Body of pancreas (tissue), 4 donors: ENCODE results near the gene C6orf47.

Experiments used
- CTCF ChIP-seq, 7 experiments: fragments of 450-650 bp in 4 of 7; fragments of 200-600 bp in 3 of 7; sonication (generic) in 3 of 7; IDR thresholded peaks; one replicate each; pipeline ENCODE4 v1.5.1; 2016 to 2019; ENCODE audit warnings: antibody characterized with exemption in 7 of 7
- POLR2A ChIP-seq, 3 donors: fragments of 450-650 bp; IDR thresholded peaks; one replicate each; pipeline ENCODE4 v1.6.1; 2016; ENCODE audit warnings: antibody characterized with exemption in 3 of 3, mild to moderate bottlenecking in 2 of 3

- TF ChIP-seq POLR2A (IDR thresholded peaks at IDR 0.05) (no peak), CTCF (IDR thresholded peaks at IDR 0.05) (no peak)
Measured at GRCh38 chr6:31614684-31615578, 45.6 kb downstream of the C6orf47 start, which contains the start of gene AIF1.
